ENCODE results near the gene PLEKHH1. TPM values are rescaled to one million over a fixed set of nuclear protein-coding genes. Genes with fewer than 3 reads are reported as not detected.

The PLEKHH1 gene
- total RNA-seq, 6 experiments from 2014 or later: 1.9 to 4.1 (median 3.0) TPM

GRCh38 chr14:67512463-67513310 lies 20.4 kb upstream of the PLEKHH1 start:
- peaks cover 0 to 8% (median 0%) of the 10 kb centered on the region in 4 donors for H3K4me1 ChIP-seq
- no peak overlapping the region for H3K4me3 ChIP-seq
- TF ChIP-seq POLR2A (IDR thresholded peaks at IDR 0.05): no peak
- TF ChIP-seq, protein P1, sequence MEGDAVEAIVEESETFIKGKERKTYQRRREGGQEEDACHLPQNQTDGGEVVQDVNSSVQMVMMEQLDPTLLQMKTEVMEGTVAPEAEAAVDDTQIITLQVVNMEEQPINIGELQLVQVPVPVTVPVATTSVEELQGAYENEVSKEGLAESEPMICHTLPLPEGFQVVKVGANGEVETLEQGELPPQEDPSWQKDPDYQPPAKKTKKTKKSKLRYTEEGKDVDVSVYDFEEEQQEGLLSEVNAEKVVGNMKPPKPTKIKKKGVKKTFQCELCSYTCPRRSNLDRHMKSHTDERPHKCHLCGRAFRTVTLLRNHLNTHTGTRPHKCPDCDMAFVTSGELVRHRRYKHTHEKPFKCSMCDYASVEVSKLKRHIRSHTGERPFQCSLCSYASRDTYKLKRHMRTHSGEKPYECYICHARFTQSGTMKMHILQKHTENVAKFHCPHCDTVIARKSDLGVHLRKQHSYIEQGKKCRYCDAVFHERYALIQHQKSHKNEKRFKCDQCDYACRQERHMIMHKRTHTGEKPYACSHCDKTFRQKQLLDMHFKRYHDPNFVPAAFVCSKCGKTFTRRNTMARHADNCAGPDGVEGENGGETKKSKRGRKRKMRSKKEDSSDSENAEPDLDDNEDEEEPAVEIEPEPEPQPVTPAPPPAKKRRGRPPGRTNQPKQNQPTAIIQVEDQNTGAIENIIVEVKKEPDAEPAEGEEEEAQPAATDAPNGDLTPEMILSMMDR (IDR thresholded peaks at IDR 0.05): no peak
- no peaks in the 10 kb centered on the region for H3K9me3 ChIP-seq
- H3K36me3 ChIP-seq: no peaks in the 10 kb centered on the region
- DNase-seq (no peak), ATAC-seq (no peak)
- WGBS (ENCODE audit: insufficient coverage, low coverage, low lambda C conversion rate, missing lambda C conversion rate): 51% methylated on average over 7 of the region's 8 CpGs
- intact Hi-C loops (cut with DNase I): no loop called here
- H3K27me3 ChIP-seq: no peaks in the 10 kb centered on the region
- no peak overlapping the region for H3K27ac ChIP-seq

DNA sequence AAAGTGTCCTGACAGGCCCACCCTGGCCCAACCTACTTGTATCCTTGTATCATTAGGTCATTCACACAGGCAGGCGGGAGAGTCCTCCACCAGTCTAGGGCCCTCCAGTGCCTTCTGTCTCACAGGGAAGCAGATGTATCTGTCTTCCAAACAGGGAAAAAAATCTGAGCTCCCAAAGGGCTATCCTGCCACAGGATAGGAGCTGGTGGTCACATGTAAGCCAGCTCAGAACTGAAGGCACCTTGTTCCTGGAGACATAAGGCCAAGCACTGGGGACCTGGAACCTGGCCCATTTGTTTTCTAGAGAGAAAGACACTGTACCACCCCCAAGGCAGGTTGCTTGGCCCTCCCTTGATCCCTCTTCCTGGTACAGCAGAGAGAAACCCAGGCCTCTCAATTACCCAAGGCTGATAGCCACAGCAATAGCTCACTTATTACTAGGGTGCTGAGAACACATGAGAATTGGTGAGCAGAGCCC lies 19.4 kb upstream of the PLEKHH1 start:
- 100% methylated on average over 1 of the region's 1 CpG for WGBS (ENCODE audit: insufficient coverage, low coverage, low lambda C conversion rate, missing lambda C conversion rate)
- peak in 1 of 4 donors; percentile 7 for ATAC-seq
- Histone ChIP-seq H3K36me3 (no peaks in the 10 kb centered on the region), H3K9me3 (no peaks in the 10 kb centered on the region), H3K4me1 (peaks cover 0 to 8% (median 0%) of the 10 kb centered on the region in 4 donors), H3K27me3 (no peaks in the 10 kb centered on the region), H3K4me3 (no peak overlapping the region), H3K27ac (no peak overlapping the region)
- TF ChIP-seq, protein P1 (IDR thresholded peaks at IDR 0.05): no peak
- no peak for TF ChIP-seq POLR2A (IDR thresholded peaks at IDR 0.05)
- no peak for DNase-seq
- intact Hi-C loops (cut with DNase I): no loop called here

- DNase-seq (peak; percentile 31 to 60 (median 50)), ATAC-seq (peak; percentile 51 to 59 (median 55))
- Histone ChIP-seq H3K4me1 (peaks cover 0 to 8% (median 0%) of the 10 kb centered on the region in 4 donors), H3K36me3 (no peaks in the 10 kb centered on the region), H3K9me3 (no peaks in the 10 kb centered on the region), H3K27ac (no peak overlapping the region), H3K27me3 (no peaks in the 10 kb centered on the region), H3K4me3 (peak overlapping the region; percentile 84 to 96 (median 91))
- no peak for TF ChIP-seq POLR2A (IDR thresholded peaks at IDR 0.05)
- TF ChIP-seq, protein P1 (IDR thresholded peaks at IDR 0.05): no peak
- intact Hi-C loops (cut with DNase I): no loop called here
- WGBS (ENCODE audit: insufficient coverage, low coverage, low lambda C conversion rate, missing lambda C conversion rate): 8% methylated on average over 4 of the region's 9 CpGs
These were observed 18.9 kb upstream of the PLEKHH1 start for GRCh38 chr14:67514203-67514607.

DNA sequence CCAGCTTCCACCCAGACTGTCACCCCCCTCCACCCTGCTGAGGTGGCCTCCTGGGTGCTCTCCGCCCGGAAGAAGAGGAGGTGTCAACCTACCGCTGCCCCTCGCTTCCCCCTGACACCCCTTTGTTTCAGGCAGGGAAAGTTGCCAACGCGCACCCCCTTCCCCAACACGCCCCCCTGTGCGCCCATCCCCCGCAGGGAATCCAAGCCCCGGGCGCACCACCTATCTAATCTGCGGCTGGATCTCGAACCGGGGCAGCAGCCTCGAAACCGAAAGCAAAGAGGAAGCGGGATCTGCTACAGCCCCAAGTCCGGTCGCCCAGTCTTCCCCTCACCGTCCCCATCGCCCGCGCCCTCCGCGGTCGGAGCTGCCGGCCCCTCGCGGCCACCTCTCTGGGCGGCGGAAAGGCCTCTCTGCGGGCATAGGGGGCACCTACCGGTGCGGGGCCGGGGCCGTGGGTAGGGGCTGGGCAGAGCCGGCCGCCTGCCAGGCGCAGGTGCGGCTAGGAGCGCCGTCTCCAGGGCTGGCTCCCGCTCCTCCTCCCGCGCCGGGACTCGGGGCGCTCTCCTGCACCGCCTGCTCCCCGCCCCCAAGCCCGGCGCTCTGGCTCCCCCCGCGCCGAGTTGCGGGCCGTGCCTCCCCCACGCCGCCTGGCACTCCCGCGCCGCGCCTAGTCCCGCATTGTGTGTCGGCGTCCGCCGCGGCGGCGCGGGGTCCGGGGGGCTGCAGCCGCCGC lies 18.3 kb upstream of the PLEKHH1 start:
- peaks cover 0 to 8% (median 0%) of the 10 kb centered on the region in 4 donors for H3K4me1 ChIP-seq
- ATAC-seq (peak; percentile 71 to 81 (median 75)), DNase-seq (peak; percentile 49 to 65 (median 57))
- H3K27me3 ChIP-seq: no peaks in the 10 kb centered on the region
- intact Hi-C loops (cut with DNase I): no loop called here
- peak overlapping the region; percentile 84 to 96 (median 91) for H3K4me3 ChIP-seq
- H3K27ac ChIP-seq: peak overlapping the region in 1 of 3 donors; percentile 53
- no peaks in the 10 kb centered on the region for H3K9me3 ChIP-seq
- TF ChIP-seq POLR2A (IDR thresholded peaks at IDR 0.05): no peak
- TF ChIP-seq, protein P1 (IDR thresholded peaks at IDR 0.05): no peak
- H3K36me3 ChIP-seq: no peaks in the 10 kb centered on the region
- WGBS (ENCODE audit: insufficient coverage, low coverage, low lambda C conversion rate, missing lambda C conversion rate): 1% methylated on average over 14 of the region's 75 CpGs
